ENCODE results near the gene ARHGEF12.
A peak's percentile ranks its signal among the peaks of the same experiment; 100 is the strongest.

ARHGEF12 gene, protein sequence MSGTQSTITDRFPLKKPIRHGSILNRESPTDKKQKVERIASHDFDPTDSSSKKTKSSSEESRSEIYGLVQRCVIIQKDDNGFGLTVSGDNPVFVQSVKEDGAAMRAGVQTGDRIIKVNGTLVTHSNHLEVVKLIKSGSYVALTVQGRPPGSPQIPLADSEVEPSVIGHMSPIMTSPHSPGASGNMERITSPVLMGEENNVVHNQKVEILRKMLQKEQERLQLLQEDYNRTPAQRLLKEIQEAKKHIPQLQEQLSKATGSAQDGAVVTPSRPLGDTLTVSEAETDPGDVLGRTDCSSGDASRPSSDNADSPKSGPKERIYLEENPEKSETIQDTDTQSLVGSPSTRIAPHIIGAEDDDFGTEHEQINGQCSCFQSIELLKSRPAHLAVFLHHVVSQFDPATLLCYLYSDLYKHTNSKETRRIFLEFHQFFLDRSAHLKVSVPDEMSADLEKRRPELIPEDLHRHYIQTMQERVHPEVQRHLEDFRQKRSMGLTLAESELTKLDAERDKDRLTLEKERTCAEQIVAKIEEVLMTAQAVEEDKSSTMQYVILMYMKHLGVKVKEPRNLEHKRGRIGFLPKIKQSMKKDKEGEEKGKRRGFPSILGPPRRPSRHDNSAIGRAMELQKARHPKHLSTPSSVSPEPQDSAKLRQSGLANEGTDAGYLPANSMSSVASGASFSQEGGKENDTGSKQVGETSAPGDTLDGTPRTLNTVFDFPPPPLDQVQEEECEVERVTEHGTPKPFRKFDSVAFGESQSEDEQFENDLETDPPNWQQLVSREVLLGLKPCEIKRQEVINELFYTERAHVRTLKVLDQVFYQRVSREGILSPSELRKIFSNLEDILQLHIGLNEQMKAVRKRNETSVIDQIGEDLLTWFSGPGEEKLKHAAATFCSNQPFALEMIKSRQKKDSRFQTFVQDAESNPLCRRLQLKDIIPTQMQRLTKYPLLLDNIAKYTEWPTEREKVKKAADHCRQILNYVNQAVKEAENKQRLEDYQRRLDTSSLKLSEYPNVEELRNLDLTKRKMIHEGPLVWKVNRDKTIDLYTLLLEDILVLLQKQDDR (N-terminal part only)

DNA sequence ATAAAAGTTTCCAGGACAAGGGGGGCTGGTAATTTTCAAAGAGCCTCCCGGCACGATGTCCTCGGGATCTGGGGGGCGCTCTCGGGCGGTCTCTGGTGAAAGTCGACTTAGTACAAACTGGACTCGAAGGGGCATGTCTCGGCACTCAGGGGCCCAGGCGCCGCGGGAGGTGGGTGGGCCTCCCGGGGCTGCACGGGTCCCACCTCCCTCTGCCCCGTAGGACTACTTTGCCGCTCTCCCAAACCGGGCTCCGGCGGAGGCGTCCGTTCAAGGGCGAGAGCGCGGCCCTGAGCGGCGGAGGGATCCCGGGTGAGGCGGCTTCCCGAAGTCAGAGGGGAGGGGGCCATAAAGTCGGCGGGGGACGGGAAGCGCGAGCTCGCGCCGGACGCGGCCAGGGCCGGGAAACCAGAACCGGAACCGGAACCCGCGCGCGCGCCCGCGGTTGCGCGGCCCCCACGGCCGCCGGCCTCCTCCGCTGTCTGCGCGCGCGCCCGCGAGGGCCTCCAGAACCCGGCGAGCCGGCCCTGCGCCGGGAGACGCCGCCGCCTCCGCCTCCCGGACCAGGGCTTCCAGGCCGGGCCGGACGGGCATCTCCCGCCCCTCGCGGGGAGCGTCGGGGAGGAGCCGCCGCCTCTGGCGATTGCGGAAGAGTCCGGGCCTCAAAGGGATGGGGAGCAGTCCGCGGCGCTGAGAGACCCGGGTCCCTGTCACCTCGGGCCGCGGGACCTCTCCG is at the start of gene ARHGEF12:
Gene ARHGEF12, plus strand, starts transcription at position 506 of the 733 bp plus-strand sequence. CDS start 831 bp downstream, outside the sequence.
- DNase-seq = peak; percentile 88 to 96 (median 89)

DNA sequence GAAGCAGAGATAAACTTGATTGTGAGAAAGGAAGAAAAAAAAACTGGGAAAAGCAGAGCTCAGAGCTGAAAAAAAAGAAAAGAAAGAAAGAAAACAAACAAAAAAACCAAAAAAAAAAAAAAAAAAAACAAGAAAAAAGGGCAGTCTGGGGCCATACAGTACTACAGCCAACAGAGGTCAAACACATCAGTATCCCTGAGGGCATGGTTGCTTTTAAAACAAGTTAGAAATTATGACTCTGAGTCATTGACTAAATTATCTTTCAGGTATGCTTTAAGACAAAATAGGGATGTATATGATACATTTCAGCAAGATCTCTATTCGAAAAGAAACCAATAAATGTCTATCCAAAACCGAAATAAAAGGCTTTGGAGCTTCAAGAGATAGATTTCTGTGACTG is 48.2 kb upstream of the ARHGEF12 start:
- no peak for DNase-seq

DNA sequence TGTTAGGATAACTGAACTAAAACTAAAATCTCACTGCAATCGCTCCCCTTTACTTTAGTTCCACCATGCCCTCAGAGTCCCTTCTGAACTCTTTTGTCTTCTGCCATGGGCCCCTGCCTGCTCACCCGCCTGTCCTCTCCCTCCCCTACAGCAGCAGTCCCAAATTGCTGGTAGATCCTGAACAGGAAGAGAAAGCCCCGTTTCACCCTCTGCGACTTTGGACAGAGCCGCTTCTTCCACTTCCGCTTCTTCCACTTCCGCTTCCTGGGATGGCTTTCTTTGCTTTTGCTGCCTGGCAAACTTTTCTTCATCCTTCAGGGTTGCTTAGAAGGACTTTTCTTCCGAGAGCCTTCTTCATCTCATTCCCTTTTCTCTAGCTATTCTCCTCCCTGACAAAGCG is 46.8 kb upstream of the ARHGEF12 start:
- DNase-seq = peak; percentile 24 to 29 (median 25)

GRCh38 chr11:120290956-120291355 is 45.3 kb upstream of the ARHGEF12 start:
- DNase-seq = no peak

DNA sequence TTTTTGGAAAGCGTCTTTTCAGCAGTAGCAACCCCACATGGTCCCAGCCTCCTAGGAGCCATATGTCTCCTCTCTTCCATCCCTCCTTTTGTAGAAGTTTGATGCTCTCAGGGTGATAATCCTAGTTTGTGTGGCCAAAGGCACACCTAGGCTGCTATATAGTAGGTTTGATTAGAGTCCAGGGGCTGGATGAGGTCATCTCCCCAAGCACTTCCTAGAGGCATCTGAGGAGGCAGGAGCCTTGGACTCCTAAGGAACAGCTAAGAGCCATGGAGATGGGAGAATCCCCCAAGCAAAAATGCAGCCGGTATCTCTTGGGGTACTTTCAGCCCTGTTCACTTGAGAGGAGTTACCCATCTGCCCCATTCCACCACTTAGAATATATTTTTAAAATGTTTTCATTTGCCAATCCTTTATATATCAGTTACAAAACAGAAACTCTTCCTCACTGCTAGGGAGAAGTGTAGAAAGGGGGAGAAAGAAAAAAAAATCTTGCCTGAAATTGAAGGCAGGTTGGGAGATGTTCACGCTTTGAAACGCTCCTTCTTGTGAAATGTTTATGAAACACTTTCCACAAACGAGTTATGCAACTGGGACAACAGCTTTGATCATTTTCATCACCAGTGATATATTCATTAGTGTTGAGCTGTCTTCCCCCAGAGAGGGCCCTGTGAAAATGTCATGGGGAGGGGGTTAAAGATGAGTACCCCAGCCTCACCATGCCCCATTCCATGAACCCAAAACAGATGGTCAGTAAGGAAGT is 43.0 kb upstream of the ARHGEF12 start:
- DNase-seq = no peak

DNA sequence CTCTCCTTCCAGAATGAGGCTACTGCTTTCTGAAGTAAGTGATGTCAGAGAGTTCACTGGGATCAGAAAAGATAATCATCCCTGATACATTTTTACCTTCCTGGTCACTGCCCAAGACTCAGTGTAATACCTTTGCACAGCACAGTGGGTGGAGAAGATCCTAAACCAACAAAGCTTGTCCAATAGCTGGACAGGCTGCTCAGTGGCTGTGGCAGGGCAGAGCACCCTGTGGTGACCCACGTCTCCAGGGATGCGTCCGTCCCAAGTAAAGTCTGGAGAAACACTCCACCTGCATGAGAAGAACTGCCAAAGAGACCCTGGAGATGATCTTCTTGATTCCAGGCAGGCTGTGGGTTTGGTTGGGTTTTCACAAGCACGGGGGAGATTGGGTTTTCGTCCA is 42.1 kb upstream of the ARHGEF12 start:
- no peak for DNase-seq

- no peak for DNase-seq
Observed at GRCh38 chr11:120295099-120295498, 41.1 kb upstream of the ARHGEF12 start.

GRCh38 chr11:120296554-120296953 is 39.7 kb upstream of the ARHGEF12 start:
- DNase-seq = no peak

- DNase-seq = no peak
Observed at GRCh38 chr11:120298461-120298860, 37.8 kb upstream of the ARHGEF12 start.

GRCh38 chr11:120302001-120302805 is 34.0 kb upstream of the ARHGEF12 start:
- no peak for DNase-seq

DNA sequence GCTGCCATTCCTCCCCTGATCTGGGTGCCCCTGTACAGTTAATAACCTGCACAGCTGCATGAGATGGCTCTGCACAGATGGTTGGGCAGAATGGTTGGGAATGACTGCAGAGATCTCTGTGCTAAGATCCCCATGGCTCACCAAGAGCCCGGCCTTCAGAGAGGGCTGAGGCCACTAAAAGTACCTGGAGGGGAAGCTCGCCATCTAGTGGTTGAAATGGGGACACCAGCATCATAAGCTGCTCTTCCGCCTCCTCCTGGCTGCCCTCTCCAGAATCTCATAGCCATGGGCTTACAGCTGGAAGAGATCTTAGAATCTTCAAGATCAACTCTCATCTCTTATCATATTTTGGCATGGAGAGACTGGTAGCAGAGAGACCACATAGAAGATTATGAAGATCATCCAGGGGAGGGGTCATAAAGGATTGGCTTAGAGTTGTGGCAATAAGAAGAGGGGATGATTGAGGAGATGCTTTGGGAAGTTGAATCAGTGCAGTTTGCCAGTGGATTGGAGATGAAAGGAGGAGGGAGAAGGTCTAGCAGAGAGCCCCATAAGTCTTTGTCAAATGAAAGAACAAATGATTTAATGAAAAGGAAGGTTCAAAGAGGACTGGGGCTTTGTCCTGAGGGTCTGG is 33.1 kb upstream of the ARHGEF12 start:
- DNase-seq = peak; percentile 85 to 89 (median 89)

- DNase-seq = peak; percentile 41 to 66 (median 58)
Observed at GRCh38 chr11:120304526-120304925, 31.7 kb upstream of the ARHGEF12 start.

DNA sequence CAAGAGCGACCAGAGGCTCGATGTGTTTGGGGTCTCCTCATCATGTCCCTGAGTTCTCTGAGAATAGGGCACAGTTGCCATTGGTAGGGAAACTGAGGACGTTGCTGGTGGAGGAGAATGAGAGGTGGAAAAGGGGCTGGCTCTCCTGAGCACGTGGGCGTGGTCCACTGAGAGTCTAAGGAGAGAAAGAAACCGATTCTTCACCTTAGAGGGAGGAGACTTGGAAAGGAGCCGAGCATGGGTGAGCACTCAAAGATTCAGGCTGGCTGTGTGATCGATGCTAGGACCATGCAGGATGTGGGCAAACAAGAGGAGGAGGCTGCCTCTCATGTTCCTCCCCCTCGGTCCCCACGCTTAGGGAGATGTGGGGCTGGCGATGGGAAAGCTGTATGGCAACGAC is 30.9 kb upstream of the ARHGEF12 start:
- DNase-seq = no peak

GRCh38 chr11:120306519-120307242 is 29.5 kb upstream of the ARHGEF12 start:
- peak in 2 of 3 donors; percentile 11 to 20 for DNase-seq

DNA sequence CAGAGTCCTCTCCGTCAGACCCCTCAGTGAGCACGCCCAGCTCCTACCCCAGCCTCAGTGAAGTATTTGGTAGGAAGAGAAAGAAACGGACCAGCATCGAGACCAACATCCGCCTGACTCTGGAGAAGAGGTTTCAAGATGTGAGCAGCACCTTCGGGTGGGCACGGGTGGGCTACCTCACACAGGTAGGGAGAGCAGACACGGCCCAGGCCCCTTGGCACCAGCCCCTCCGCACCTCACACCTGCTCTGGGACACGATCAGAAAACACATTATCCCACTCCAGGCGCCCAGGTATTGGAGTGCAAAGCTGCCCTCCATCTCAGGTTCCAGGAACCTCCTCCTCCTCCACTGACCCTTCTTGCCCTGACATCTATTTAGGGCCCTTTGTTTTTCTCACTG is 28.7 kb upstream of the ARHGEF12 start:
- no peak for DNase-seq

GRCh38 chr11:120308081-120308480 is 28.1 kb upstream of the ARHGEF12 start:
- DNase-seq = no peak

GRCh38 chr11:120310870-120311269 is 25.3 kb upstream of the ARHGEF12 start:
- DNase-seq = no peak

GRCh38 chr11:120314861-120315260 is 21.4 kb upstream of the ARHGEF12 start:
- no peak for DNase-seq

DNA sequence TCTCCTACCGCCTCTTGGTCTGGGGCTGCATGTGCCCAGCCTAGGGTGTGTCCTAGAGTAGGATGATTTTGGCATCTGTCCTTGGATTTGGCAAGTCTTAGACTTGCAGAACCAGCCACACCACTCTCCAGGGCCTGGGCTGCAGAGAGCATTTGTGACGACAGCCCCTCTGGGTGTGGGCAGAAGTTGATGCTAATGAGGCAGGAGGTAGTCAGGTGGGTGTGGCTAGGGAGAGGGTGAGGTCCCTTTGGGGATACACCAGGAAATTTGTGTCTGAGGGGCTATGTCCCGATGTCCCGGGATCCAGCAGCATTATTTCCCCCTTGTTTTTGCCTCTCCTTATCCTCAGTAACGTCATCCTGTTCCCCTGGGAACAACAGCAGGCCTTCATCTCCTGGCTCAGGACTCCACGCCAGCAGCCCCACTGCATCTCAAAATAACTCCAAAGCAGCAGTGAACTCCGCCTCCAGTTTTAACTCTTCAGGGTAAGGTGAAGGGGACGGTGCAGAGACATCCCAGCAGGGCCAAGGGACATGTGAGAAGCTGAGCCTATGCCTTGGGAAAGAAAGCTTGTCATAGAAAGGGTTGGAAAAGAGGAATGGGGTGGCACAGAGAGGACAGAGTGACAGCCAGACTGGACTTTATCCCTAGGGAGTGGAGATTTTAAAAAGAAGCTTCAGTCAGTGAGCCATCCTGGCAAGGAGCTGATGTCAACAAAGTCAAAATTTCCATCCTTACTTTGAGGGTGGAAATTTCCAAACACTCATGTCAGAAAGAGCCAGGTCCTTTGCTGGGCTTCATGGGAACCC is 19.1 kb upstream of the ARHGEF12 start:
- no peak for DNase-seq

All from suppressor macrophage treated with lipopolysaccharide for 1 hour (primary cell).